Peyer's patch (tissue), 4 donors: Measurements from ENCODE around the gene CCT8L2.
"Not testable (repeated sequence)": the region's sequence is repeated elsewhere in the genome, so short reads cannot be mapped to it uniquely, and the experiment has no call there.

ENCODE experiments used
- CTCF ChIP-seq, 6 experiments: fragments of 450-650 bp in 4 of 6; fragments of 200-600 bp in 2 of 6; sonication (generic) in 1 of 6; IDR thresholded peaks; one replicate each; pipeline ENCODE4 v1.5.1; 2017 to 2019; ENCODE audit warnings: antibody characterized with exemption in 6 of 6, mild to moderate bottlenecking in 3 of 6, moderate library complexity in 1 of 6
- POLR2A ChIP-seq, 2 donors: fragments of 450-650 bp; IDR thresholded peaks; one replicate each; pipeline ENCODE4 v1.5.1; 2017; ENCODE audit warnings: antibody characterized with exemption in 2 of 2, mild to moderate bottlenecking in 2 of 2, moderate library complexity in 2 of 2

GRCh38 chr22:16603770-16604242, 11.2 kb upstream of the CCT8L2 start:
- not testable (repeated sequence) for TF ChIP-seq CTCF, POLR2A (IDR thresholded peaks at IDR 0.05)
